GM10847 (cell line): ENCODE data around the gene GPC5.

Experiments used
- POLR2A ChIP-seq: IDR thresholded peaks from 2 replicates; pipeline ENCODE4 v1.6.1; 2011; ENCODE audit not compliant: insufficient read length; ENCODE audit errors: extremely low read depth

GPC5 gene

GRCh38 chr13:92042522-92042921 is 644.1 kb downstream of the GPC5 start:
- no peak for TF ChIP-seq POLR2A

GRCh38 chr13:92044351-92044750 is 645.9 kb downstream of the GPC5 start:
- no peak for TF ChIP-seq POLR2A

GRCh38 chr13:92054389-92054788 is 656.0 kb downstream of the GPC5 start:
- TF ChIP-seq POLR2A: no peak

GRCh38 chr13:92074658-92075057 is 676.2 kb downstream of the GPC5 start:
- TF ChIP-seq POLR2A: no peak

- no peak for TF ChIP-seq POLR2A
Observed at GRCh38 chr13:92097337-92097903, 699.0 kb downstream of the GPC5 start.

GRCh38 chr13:92101801-92102200 is 703.4 kb downstream of the GPC5 start:
- no peak for TF ChIP-seq POLR2A

- TF ChIP-seq POLR2A: no peak
Observed at GRCh38 chr13:92103689-92104153, 705.3 kb downstream of the GPC5 start.

- TF ChIP-seq POLR2A: no peak
Observed at GRCh38 chr13:92122186-92122853, 723.9 kb downstream of the GPC5 start.

- TF ChIP-seq POLR2A: no peak
Observed at GRCh38 chr13:92126399-92126798, 728.0 kb downstream of the GPC5 start.

- no peak for TF ChIP-seq POLR2A
Observed at GRCh38 chr13:92135509-92135908, 737.1 kb downstream of the GPC5 start.

- no peak for TF ChIP-seq POLR2A
Observed at GRCh38 chr13:92136449-92137155, 738.2 kb downstream of the GPC5 start.

- no peak for TF ChIP-seq POLR2A
Observed at GRCh38 chr13:92137520-92137919, 739.1 kb downstream of the GPC5 start.

- TF ChIP-seq POLR2A: no peak
Observed at GRCh38 chr13:92143766-92144165, 745.3 kb downstream of the GPC5 start.

GRCh38 chr13:92150606-92151005 is 752.2 kb downstream of the GPC5 start:
- no peak for TF ChIP-seq POLR2A

- TF ChIP-seq POLR2A: no peak
Observed at GRCh38 chr13:92158346-92158745, 759.9 kb downstream of the GPC5 start.

GRCh38 chr13:92164822-92165221 is 766.4 kb downstream of the GPC5 start:
- TF ChIP-seq POLR2A: no peak

GRCh38 chr13:92172191-92172590 is 773.8 kb downstream of the GPC5 start:
- no peak for TF ChIP-seq POLR2A

- TF ChIP-seq POLR2A: no peak
Observed at GRCh38 chr13:92173254-92173653, 774.8 kb downstream of the GPC5 start.
